SJSA1 (cell line): Measurements from ENCODE around the gene FOCAD. TPM values are rescaled to one million over a fixed set of nuclear protein-coding genes. Genes with fewer than 3 reads are reported as not detected.
A peak's percentile ranks its signal among the peaks of the same experiment; 100 is the strongest.

Experiments used
- DNase-seq, 2 experiments: peaks; one replicate each; pipeline ENCODE4 v3.0.0-alpha.2; 2015 to 2020; ENCODE audit warnings: low spot score in 2 of 2, low read depth in 1 of 2
- H3K27ac ChIP-seq: fragments of 250-450 bp; sonication (Bioruptor Pico); 2 replicates; pipeline ENCODE4 v1.5.1; 2020; ENCODE audit warnings: mild to moderate bottlenecking, moderate library complexity
- H3K27me3 ChIP-seq: fragments of 250-450 bp; sonication (Bioruptor Pico); replicated peaks from 2 replicates; pipeline ENCODE4 v1.5.1; 2020; ENCODE audit warnings: mild to moderate bottlenecking, moderate library complexity
- H3K36me3 ChIP-seq: fragments of 250-450 bp; sonication (Bioruptor Pico); 2 replicates; pipeline ENCODE4 v1.5.1; 2020; ENCODE audit warnings: mild to moderate bottlenecking
- H3K4me1 ChIP-seq: fragments of 250-450 bp; sonication (Bioruptor Pico); replicated peaks from 2 replicates; pipeline ENCODE4 v1.6.1; 2021; ENCODE audit warnings: mild to moderate bottlenecking
- H3K4me3 ChIP-seq: fragments of 250-450 bp; sonication (Bioruptor Pico); 2 replicates; pipeline ENCODE4 v1.5.1; 2020; ENCODE audit warnings: mild to moderate bottlenecking
- H3K9me3 ChIP-seq: fragments of 250-450 bp; sonication (Bioruptor Pico); replicated peaks from 2 replicates; pipeline ENCODE4 v1.5.1; 2020; ENCODE audit warnings: mild to moderate bottlenecking
- total RNA-seq: library from RNA; depleted of rRNA; stranded (reverse); fragments of >200 nt; shearing (Covaris generic); gene quantifications from 2 replicates; pipeline ENCODE4 v1.2.3, GENCODE V29; 2014

FOCAD gene
- total RNA-seq, 1 experiment from 2014 or later = 25.0 TPM

- Histone ChIP-seq H3K36me3 (no peaks in the 10 kb centered on the region), H3K4me1 (no peaks in the 10 kb centered on the region)
- no peak for DNase-seq
Measured at GRCh38 chr9:20808002-20808401, 123.9 kb downstream of the FOCAD start.

GRCh38 chr9:20811872-20812271 lies 127.8 kb downstream of the FOCAD start:
- Histone ChIP-seq H3K4me3 (no peak overlapping the region), H3K36me3 (no peaks in the 10 kb centered on the region), H3K4me1 (no peaks in the 10 kb centered on the region), H3K27me3 (no peaks in the 10 kb centered on the region), H3K9me3 (no peaks in the 10 kb centered on the region), H3K27ac (no peak overlapping the region)
- DNase-seq = no peak

More at GRCh38 chr9:20808002-20808401, 123.9 kb downstream of the FOCAD start:
- Histone ChIP-seq H3K9me3 (no peaks in the 10 kb centered on the region), H3K4me3 (no peak overlapping the region), H3K27ac (no peak overlapping the region), H3K27me3 (no peaks in the 10 kb centered on the region)

DNA sequence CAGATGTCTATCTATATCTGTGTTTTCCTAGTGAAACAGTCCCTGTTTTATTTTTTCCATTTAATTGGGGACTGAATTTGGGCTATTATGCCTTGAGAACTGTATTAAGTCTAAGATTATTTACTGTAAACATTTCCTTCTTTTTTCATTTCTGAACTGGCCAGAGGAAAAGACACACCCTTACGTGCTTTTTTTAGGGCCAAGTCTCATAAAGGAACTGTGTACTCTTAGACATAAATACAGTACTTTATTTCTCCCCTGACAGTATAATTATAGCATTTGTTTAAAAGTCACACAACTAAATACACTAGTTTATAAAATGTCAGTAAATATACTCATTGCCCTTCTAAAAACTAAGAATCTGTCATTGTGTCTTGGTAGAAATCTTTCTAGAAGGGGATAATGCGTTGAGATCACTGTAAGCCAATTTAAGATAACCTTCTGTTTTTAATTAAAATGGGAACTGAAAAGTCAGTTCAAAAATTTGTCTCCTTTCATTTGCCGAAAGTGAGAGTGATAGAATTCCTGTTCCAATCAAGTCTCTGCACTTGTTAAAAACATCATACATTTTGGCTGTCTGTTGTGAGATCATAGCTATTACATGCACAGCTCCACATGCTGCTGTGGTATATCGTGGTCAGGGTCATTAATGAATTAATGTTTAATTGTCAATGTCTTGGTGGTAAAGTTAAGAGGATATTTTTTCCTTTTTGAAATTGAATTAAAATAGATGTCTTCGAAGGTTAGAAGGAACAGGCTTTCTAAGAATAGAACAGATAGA lies 132.1 kb downstream of the FOCAD start:
- H3K9me3 ChIP-seq = no peaks in the 10 kb centered on the region
- H3K27ac ChIP-seq = no peak overlapping the region
- no peaks in the 10 kb centered on the region for H3K27me3 ChIP-seq
- no peak overlapping the region for H3K4me3 ChIP-seq
- DNase-seq = no peak
- no peaks in the 10 kb centered on the region for H3K4me1 ChIP-seq
- no peaks in the 10 kb centered on the region for H3K36me3 ChIP-seq

DNA sequence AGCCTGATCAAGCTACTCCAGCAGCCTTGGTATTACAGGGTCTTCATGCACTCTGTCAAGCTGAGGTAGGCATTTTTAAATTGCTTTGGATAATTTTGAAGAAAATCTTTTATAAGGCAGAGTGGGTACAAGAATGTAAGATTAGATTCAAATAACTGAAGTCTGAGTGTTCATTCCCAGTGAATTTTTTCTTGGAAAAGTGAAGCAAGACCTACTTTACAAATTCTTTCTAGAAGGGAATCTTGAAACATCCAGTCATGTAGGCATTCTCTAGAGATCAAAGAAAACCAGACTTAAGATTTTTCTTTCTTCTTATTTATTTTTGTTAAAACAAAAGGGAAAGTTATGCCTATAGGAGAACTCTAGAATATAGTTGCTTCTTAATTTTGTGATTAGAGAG lies 139.0 kb downstream of the FOCAD start:
- H3K27ac ChIP-seq = no peak overlapping the region
- no peak for DNase-seq
- H3K9me3 ChIP-seq = no peaks in the 10 kb centered on the region
- no peak overlapping the region for H3K4me3 ChIP-seq
- no peaks in the 10 kb centered on the region for H3K4me1 ChIP-seq
- H3K27me3 ChIP-seq = no peaks in the 10 kb centered on the region
- H3K36me3 ChIP-seq = no peaks in the 10 kb centered on the region

DNA sequence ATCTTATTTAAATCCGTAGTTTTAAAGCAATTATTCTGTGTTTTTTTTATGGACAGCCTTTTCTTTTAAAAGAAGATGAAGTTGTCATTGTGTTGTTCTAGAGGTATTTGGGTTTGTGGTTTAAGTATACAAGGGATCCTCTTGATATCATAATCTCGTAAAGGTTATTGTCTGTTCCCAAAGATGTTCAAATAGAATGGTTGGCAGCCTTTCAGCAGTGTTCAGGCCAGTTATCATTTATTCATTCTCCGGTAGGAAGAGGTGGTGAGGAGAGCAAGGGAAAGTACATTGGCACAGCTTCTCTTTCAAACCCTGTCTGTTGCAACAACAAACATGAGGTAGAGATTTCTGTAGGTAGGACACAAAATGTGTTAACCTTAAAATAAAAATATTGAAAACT lies 147.0 kb downstream of the FOCAD start:
- Histone ChIP-seq H3K27me3 (no peaks in the 10 kb centered on the region), H3K9me3 (no peaks in the 10 kb centered on the region), H3K36me3 (no peaks in the 10 kb centered on the region), H3K4me1 (peaks cover 9% of the 10 kb centered on the region; the same call in 1 of the 2 replicates), H3K27ac (no peak overlapping the region), H3K4me3 (no peak overlapping the region)
- no peak for DNase-seq

DNA sequence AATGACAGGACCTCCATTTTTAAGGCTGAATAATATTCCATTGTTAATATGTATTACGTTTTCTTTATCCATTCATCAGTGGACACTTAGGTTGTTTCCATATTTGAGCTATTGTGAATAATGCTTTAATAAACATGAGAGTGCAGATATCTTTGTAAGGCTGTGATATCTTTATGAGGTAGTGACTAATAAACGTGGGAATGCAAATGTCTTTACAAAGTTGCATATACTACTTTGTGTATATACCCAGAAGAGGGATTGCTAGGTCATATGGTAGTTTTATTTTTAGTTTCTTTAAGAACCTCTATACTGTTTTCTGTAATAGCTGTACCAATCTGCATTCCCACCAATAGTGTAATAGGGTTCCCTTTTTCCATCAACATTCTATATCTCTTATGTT lies 148.7 kb downstream of the FOCAD start:
- no peak for DNase-seq
- no peaks in the 10 kb centered on the region for H3K27me3 ChIP-seq
- H3K36me3 ChIP-seq = no peaks in the 10 kb centered on the region
- peaks cover 9% of the 10 kb centered on the region; the same call in 1 of the 2 replicates for H3K4me1 ChIP-seq
- H3K4me3 ChIP-seq = no peak overlapping the region
- no peak overlapping the region for H3K27ac ChIP-seq
- no peaks in the 10 kb centered on the region for H3K9me3 ChIP-seq

DNA sequence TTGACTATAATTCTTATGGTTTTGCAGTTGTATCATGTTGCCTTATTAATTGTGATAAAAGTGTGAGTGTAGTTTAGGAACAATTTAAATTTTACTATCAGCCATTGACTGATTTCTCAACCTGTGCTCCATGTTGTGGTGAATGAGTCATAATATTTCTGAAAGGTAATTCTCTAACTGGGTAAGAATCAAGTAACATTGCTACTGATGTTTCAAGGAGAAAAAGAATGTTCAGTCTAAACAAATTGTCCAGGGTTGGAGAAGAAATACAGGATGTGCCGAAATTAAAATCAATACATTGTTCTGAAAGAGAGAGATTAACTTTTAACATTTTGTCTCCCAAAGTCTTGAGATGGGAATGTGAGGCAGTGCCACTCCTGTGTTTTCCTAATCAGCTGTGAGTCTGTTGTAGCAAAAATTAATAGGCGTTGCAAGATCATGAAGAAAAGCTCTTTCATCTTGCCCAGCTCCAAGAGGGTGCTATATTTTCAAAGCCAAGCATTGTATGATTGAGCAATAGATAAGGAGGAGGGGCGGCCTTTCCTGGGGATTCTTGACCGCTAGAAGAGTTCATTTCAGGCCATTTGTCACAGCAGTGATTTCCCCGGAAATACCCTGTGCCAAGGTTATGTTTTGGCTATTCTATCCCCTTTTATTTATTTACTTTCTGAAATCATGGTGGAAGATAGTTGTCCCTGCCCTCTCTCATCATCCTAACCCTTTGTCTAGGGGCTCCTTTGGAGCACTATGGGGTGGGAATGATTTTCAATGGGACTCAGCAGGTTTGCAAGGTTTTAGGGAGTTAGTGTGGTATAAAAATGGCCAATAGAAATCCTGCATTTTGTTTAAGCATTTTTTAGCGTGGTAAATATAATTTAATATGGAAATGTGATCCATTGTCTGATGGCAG lies 151.6 kb downstream of the FOCAD start:
- Histone ChIP-seq H3K4me3 (no peak overlapping the region), H3K36me3 (no peaks in the 10 kb centered on the region), H3K9me3 (no peaks in the 10 kb centered on the region), H3K27me3 (no peaks in the 10 kb centered on the region), H3K27ac (no peak overlapping the region), H3K4me1 (peaks cover 9% of the 10 kb centered on the region; the same call in 1 of the 2 replicates)
- DNase-seq = no peak

DNA sequence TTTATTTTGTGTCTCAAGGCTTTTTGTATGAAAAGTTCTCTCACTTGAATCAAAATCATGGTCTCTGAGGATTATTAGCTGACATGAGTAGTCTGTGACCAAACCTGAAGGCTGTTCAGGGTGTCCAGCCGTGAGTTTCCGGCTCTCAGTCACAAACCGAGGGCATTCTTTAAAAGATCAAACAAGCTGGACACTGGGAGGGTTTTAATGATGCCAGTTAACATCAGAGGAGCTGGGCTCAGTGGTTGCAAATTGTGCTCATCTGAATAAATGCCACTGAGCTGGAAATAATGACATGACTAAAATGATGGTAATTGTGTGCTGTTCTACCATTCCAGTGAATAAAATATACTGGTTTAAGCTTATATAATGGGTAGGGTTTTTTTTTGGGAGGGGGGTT lies 153.1 kb downstream of the FOCAD start:
- H3K4me1 ChIP-seq = peaks cover 9% of the 10 kb centered on the region; the same call in 1 of the 2 replicates
- H3K9me3 ChIP-seq = no peaks in the 10 kb centered on the region
- no peak overlapping the region for H3K4me3 ChIP-seq
- H3K27ac ChIP-seq = no peak overlapping the region
- no peaks in the 10 kb centered on the region for H3K27me3 ChIP-seq
- H3K36me3 ChIP-seq = no peaks in the 10 kb centered on the region
- DNase-seq = no peak

DNA sequence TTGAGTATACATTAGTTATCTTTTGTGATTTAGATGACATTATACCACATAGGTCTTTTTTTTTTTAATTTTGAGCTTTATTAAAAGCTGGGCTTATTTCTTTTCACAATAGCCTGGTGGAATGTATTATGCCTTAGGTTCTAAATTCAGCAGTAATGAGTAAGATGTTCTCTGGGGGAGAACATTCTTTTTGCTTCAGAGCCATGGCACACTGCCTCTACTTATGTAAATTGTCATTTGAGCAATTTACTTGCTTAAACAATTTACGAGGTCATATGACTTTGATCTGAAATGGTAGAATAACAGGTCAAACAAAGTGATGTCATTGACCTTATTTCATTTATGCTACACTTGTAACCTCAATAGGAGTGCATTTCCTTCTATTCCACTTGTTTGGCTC lies 154.2 kb downstream of the FOCAD start:
- Histone ChIP-seq H3K27ac (no peak overlapping the region), H3K36me3 (no peaks in the 10 kb centered on the region), H3K27me3 (no peaks in the 10 kb centered on the region), H3K4me1 (peaks cover 9% of the 10 kb centered on the region; the same call in 1 of the 2 replicates), H3K4me3 (no peak overlapping the region), H3K9me3 (no peaks in the 10 kb centered on the region)
- no peak for DNase-seq

DNA sequence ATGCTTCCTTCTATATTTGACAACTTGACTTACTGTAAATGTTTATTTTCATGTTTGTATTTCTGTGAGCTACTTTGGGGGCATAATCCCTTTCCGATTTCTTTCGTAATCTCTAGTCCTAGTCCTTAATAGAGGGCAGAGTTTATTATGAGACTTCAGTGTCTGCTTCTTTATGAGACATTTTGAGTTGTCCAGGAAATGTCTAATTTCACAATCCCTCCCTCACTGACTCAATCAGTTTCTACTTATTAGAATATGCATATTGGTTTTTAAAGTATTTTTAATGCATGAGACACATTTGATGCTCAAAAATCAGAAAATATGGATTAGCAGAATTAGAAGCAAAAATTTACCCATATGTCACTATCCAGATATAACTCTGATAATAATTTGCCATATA lies 160.9 kb downstream of the FOCAD start:
- no peak for DNase-seq
- Histone ChIP-seq H3K27ac (no peak overlapping the region), H3K4me3 (no peak overlapping the region), H3K4me1 (no peaks in the 10 kb centered on the region), H3K27me3 (no peaks in the 10 kb centered on the region), H3K9me3 (no peaks in the 10 kb centered on the region), H3K36me3 (no peaks in the 10 kb centered on the region)

GRCh38 chr9:20848490-20848889 lies 164.4 kb downstream of the FOCAD start:
- Histone ChIP-seq H3K27me3 (no peaks in the 10 kb centered on the region), H3K36me3 (no peaks in the 10 kb centered on the region), H3K27ac (no peak overlapping the region), H3K4me3 (no peak overlapping the region), H3K4me1 (peaks cover 15% of the 10 kb centered on the region), H3K9me3 (no peaks in the 10 kb centered on the region)
- no peak for DNase-seq

DNA sequence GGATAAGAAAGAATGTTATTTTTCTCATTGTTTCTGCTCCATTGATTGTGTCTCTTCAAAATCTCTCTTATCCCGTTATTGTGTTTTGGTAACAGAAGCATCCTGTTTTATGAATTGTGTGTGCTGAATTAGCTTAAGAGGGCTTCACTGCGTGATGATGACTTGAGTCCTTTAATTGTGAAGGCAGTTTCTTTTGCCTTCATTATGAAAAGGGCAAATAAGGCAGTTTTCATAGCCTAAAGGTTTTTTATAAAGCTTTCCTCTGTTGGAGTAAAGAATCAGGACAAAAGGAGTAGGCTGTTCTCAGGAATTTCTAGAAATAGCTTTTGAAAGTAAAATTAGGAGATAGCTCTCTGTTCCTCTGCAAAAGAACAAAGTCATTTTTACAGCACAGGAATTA lies 169.8 kb downstream of the FOCAD start:
- Histone ChIP-seq H3K4me1 (peaks cover 24% of the 10 kb centered on the region), H3K4me3 (no peak overlapping the region), H3K27ac (peak overlapping the region; percentile 77), H3K9me3 (no peaks in the 10 kb centered on the region), H3K36me3 (no peaks in the 10 kb centered on the region), H3K27me3 (no peaks in the 10 kb centered on the region)
- DNase-seq = no peak

- no peak overlapping the region for H3K4me3 ChIP-seq
- peaks cover 24% of the 10 kb centered on the region for H3K4me1 ChIP-seq
- no peaks in the 10 kb centered on the region for H3K27me3 ChIP-seq
- H3K36me3 ChIP-seq = no peaks in the 10 kb centered on the region
- H3K27ac ChIP-seq = peak overlapping the region; percentile 77
- H3K9me3 ChIP-seq = no peaks in the 10 kb centered on the region
- peak in 1 of 2 experiments; percentile 63 for DNase-seq
Measured at GRCh38 chr9:20854444-20854843, 170.4 kb downstream of the FOCAD start.

DNA sequence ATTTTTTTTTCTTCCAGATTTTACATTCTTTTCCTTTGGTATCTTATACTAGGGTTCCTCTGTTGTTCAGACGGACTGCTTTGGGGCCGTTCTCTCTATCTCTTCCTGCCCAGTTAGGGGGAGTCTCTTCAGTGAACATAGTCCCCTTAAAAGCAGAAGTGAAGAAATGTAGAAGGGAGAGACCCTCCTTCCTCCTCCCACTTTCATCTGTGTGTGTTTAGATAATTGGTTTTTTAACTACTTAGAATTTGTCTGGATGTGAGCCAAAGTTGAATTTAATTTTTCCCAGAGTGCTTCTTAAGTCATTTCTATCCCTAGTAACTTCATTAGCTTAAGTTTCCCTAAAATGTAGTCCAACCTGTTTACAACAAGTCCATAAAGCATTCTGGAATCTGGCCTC lies 179.9 kb downstream of the FOCAD start:
- Histone ChIP-seq H3K27me3 (no peaks in the 10 kb centered on the region), H3K27ac (no peak overlapping the region), H3K4me3 (no peak overlapping the region), H3K9me3 (no peaks in the 10 kb centered on the region), H3K36me3 (no peaks in the 10 kb centered on the region), H3K4me1 (no peaks in the 10 kb centered on the region)
- no peak for DNase-seq
